Measurements from ENCODE around the gene ADAMTSL2. TPM values are rescaled to one million over a fixed set of nuclear protein-coding genes. Genes with fewer than 3 reads are reported as not detected.

Gene ADAMTSL2
- polyA plus RNA-seq, 1 of the 3 experiments (the other 2 are of a cell fraction), result 0.21 TPM

GRCh38 chr9:133496861-133497842, 37.4 kb upstream of the ADAMTSL2 start (continued):
- TF ChIP-seq REST (IDR thresholded peaks at IDR 0.05; ENCODE audit: low read depth, low read length) (no peak), SIN3A (IDR thresholded peaks at IDR 0.05; ENCODE audit: borderline replicate concordance, low read depth, low read length) (no peak), USF1 (IDR thresholded peaks at IDR 0.05; ENCODE audit: borderline replicate concordance, low read depth) (no peak), RAD21 (IDR thresholded peaks at IDR 0.05; ENCODE audit: low read length) (no peak)

- POLR2A ChIA-PET, result interaction anchor here (0.8 to 0.9 kb wide), 2 partner anchors 14 to 35 kb away, joined by 3 read pairs; partner anchors contain the start of gene ADAMTSL2
- WGBS (ENCODE audit: low lambda C conversion rate), result 67% methylated on average over 13 of the region's 19 CpGs
- no peaks in the 10 kb centered on the region for H3K27me3 ChIP-seq (ENCODE audit: insufficient read depth)
These were observed 35.2 kb upstream of the ADAMTSL2 start for GRCh38 chr9:133499132-133499891.

More at GRCh38 chr9:133499132-133499891, 35.2 kb upstream of the ADAMTSL2 start:
- Histone ChIP-seq H3K4me3 (ENCODE audit: low read depth in 2 of 2, low read length in 1 of 2) (no peak overlapping the region), H3K4me1 (ENCODE audit: control insufficient read depth in 1 of 2, insufficient read depth in 2 of 2, low read depth in 1 of 2, low read length in 1 of 2) (peaks cover 0 to 12% of the 10 kb centered on the region in 2 experiments; a peak in 1 of 4 replicates), H3K79me2 (ENCODE audit: insufficient read depth) (no peaks in the 10 kb centered on the region), H3F3A (replicated peaks; ENCODE audit: insufficient read depth) (no peaks in the 10 kb centered on the region), H3K9me3 (no peaks in the 10 kb centered on the region), H3K9me2 (no peaks in the 10 kb centered on the region), H4K20me1 (ENCODE audit: insufficient read depth) (no peaks in the 10 kb centered on the region), H2AFZ (ENCODE audit: low read depth) (no peak overlapping the region), H3K27ac (ENCODE audit: low read depth in 2 of 2, low read length in 1 of 2) (no peak overlapping the region), H3K4me2 (no peak overlapping the region), H3K9ac (no peak overlapping the region), H3K36me3 (replicated peaks in 1 of 2; ENCODE audit: control insufficient read depth in 1 of 2, insufficient read depth in 2 of 2, low read length in 1 of 2) (no peaks in the 10 kb centered on the region)
- no peak for TF ChIP-seq IRF3 (IDR thresholded peaks at IDR 0.05; ENCODE audit: low read depth, low read length)
- no peak for TF ChIP-seq MEF2A (IDR thresholded peaks at IDR 0.05; ENCODE audit: borderline replicate concordance, low read depth)
- TF ChIP-seq POLR2AphosphoS5 (IDR thresholded peaks at IDR 0.05; ENCODE audit: low read depth, low read length), result no peak
- TF ChIP-seq JUND (IDR thresholded peaks at IDR 0.05), result no peak
- no peak for TF ChIP-seq ELF1 (IDR thresholded peaks at IDR 0.05)
- no peak for TF ChIP-seq MAX (IDR thresholded peaks at IDR 0.05; ENCODE audit: low read depth)
- TF ChIP-seq SIN3A (IDR thresholded peaks at IDR 0.05; ENCODE audit: borderline replicate concordance, low read depth, low read length), result no peak
- no peak for TF ChIP-seq CHD2 (IDR thresholded peaks at IDR 0.05; ENCODE audit: low read length, partially characterized antibody)
- no peak for TF ChIP-seq EP300 (IDR thresholded peaks at IDR 0.05; ENCODE audit: borderline replicate concordance in 1 of 2, low read depth in 1 of 2, low read length in 1 of 2)
- no peak for TF ChIP-seq CTCF (IDR thresholded peaks at IDR 0.05)
- no peak for TF ChIP-seq NFIC (IDR thresholded peaks at IDR 0.05; ENCODE audit: borderline replicate concordance)
- CTCF ChIA-PET, result interaction anchor here (0.6 to 1.6 kb wide), 5 partner anchors 11 to 58 kb away, joined by 3 to 7 read pairs (median 3); no protein-coding TSS in a partner anchor
- no peak for DNase-seq

Measured in SK-N-SH (cell line).